ENCODE results near the gene GRWD1. TPM values are rescaled to one million over a fixed set of nuclear protein-coding genes. Genes with fewer than 3 reads are reported as not detected.

Gene GRWD1
- total and polyA plus RNA-seq, 2 of the 8 experiments (the other 6 are each of a cell fraction or from before 2014, with no cell fraction given), result 36.9 to 61.9 TPM

- FAIRE-seq (no peak), DNase-seq (ENCODE audit: low read depth in 1 of 2, low spot score in 2 of 2) (no peak)
- no peak overlapping the region for H3K23ac ChIP-seq (ENCODE audit: insufficient read length)
- peaks cover 0 to 2% (median under 1%) of the 10 kb centered on the region in 4 experiments; a peak in 1 of 7 replicates for H3K4me1 ChIP-seq (replicated peaks in 1 of 4; ENCODE audit: control insufficient read depth in 3 of 4, insufficient read depth in 4 of 4, low read length in 3 of 4)
- no peak overlapping the region for H3K4me2 ChIP-seq (ENCODE audit: insufficient read depth in 1 of 2, low read depth in 2 of 2, low read length in 2 of 2)
- no peak overlapping the region for H2AFZ ChIP-seq (ENCODE audit: low read length)
- no peak overlapping the region for H3K4ac ChIP-seq (replicated peaks; ENCODE audit: insufficient read length, low read depth, low read length)
- no peak overlapping the region for H2BK5ac ChIP-seq (ENCODE audit: low read depth, low read length)
- no peak overlapping the region for H2BK20ac ChIP-seq (ENCODE audit: low read length)
- H3K79me1 ChIP-seq (ENCODE audit: low read depth, low read length), result peaks cover 4% of the 10 kb centered on the region
- H3K23me2 ChIP-seq (ENCODE audit: low read depth, low read length), result no peaks in the 10 kb centered on the region
- H4K5ac ChIP-seq (ENCODE audit: insufficient read length, low read depth, low read length), result no peak overlapping the region
- no peak overlapping the region for H3K9ac ChIP-seq (replicated peaks in 1 of 4; ENCODE audit: extremely low read depth in 1 of 4, low read depth in 3 of 4, low read length in 3 of 4)
- H3K56ac ChIP-seq (replicated peaks; ENCODE audit: insufficient read length, low read depth, low read length), result no peak overlapping the region
- H4K91ac ChIP-seq (replicated peaks; ENCODE audit: insufficient read length, low read length), result no peak overlapping the region
- no peak overlapping the region for H3K27ac ChIP-seq (ENCODE audit: low read depth, low read length)
- H2BK120ac ChIP-seq (replicated peaks; ENCODE audit: low read depth, low read length), result no peak overlapping the region
- no peak overlapping the region for H3K4me3 ChIP-seq (ENCODE audit: extremely low read depth in 1 of 4, insufficient read depth in 2 of 4, low read depth in 3 of 4, low read length in 4 of 4)
- H3K27me3 ChIP-seq (replicated peaks in 1 of 4; ENCODE audit: control insufficient read depth in 3 of 4, extremely low read depth in 1 of 4, insufficient read depth in 3 of 4, low read length in 3 of 4), result no peaks in the 10 kb centered on the region
- no peak overlapping the region for H4K8ac ChIP-seq (ENCODE audit: extremely low read depth, insufficient read depth, low read length)
- POLR2A ChIA-PET (ENCODE audit: partially characterized antibody), result interaction anchor here (0.7 to 3.2 kb wide), 9 partner anchors 10 to 43 kb away, joined by 3 to 14 read pairs (median 5); partner anchors contain the start of gene GRWD1
- no peak overlapping the region for H3K18ac ChIP-seq (ENCODE audit: extremely low read depth, low read length)
- CTCF ChIA-PET (ENCODE audit: partially characterized antibody), result interaction anchor here (0.8 to 1.0 kb wide), 2 partner anchors 9 to 68 kb away, joined by 3 read pairs; no protein-coding TSS in a partner anchor
- WGBS, 2 experiments (ENCODE audit: extremely low coverage in 1 of 2, insufficient coverage in 1 of 2, insufficient read length in 1 of 2, insufficient replicate concordance in 2 of 2, low coverage in 1 of 2, low lambda C conversion rate in 2 of 2, missing lambda C conversion rate in 1 of 2), result 88% methylated on average over 2 of the region's 2 CpGs; no CpG with 5 or more reads in 1 of the 2 experiments
- peaks cover 2 to 12% of the 10 kb centered on the region in 2 experiments for H4K20me1 ChIP-seq (replicated peaks in 1 of 2; ENCODE audit: control insufficient read depth in 1 of 2, insufficient read depth in 2 of 2, low read length in 2 of 2)
- no peak overlapping the region for H2BK15ac ChIP-seq (ENCODE audit: low read length)
- H3K36me3 ChIP-seq (ENCODE audit: control insufficient read depth in 2 of 4, insufficient read depth in 4 of 4, low read length in 3 of 4), result peaks cover 0 to 35% (median 9%) of the 10 kb centered on the region in 4 experiments; a peak in 7 of 8 replicates
- H3K79me2 ChIP-seq (ENCODE audit: control insufficient read depth in 1 of 2, insufficient read depth in 2 of 2, low read length in 2 of 2), result no peaks in the 10 kb centered on the region
- peaks cover 0 to 6% of the 10 kb centered on the region in 2 experiments; a peak in 1 of 4 replicates for H3K9me3 ChIP-seq (ENCODE audit: insufficient read depth in 2 of 2, low read depth in 1 of 2, low read length in 1 of 2)
- H2BK12ac ChIP-seq (ENCODE audit: low read depth, low read length), result no peak overlapping the region
- no peak overlapping the region for H2AK5ac ChIP-seq (ENCODE audit: low read depth, low read length)
- no peak overlapping the region for H3K14ac ChIP-seq (ENCODE audit: insufficient read length)
- TF ChIP-seq SP2 (IDR thresholded peaks at IDR 0.05; ENCODE audit: low read length), result no peak
- no peak for TF ChIP-seq CHD1 (IDR thresholded peaks at IDR 0.05; ENCODE audit: low read depth, low read length)
- no peak for TF ChIP-seq CTCF (IDR thresholded peaks at IDR 0.05; ENCODE audit: control extremely low read depth in 1 of 3, insufficient read depth in 1 of 3, low read depth in 1 of 3, low read length in 3 of 3)
- no peak for TF ChIP-seq TAF1 (IDR thresholded peaks at IDR 0.05; ENCODE audit: low read depth, low read length)
- TF ChIP-seq POLR2AphosphoS5 (IDR thresholded peaks at IDR 0.05; ENCODE audit: low read depth, low read length), result no peak
- TF ChIP-seq TBP (IDR thresholded peaks at IDR 0.05; ENCODE audit: low read depth, low read length), result no peak
- TF ChIP-seq MAFK (IDR thresholded peaks at IDR 0.05; ENCODE audit: low read depth, low read length), result no peak
Measured at GRCh38 chr19:48458016-48458415, 12.2 kb downstream of the GRWD1 start.
